GM12878 (cell line): ENCODE measurements around the gene CTNNA1. TPM values are rescaled to one million over a fixed set of nuclear protein-coding genes. Genes with fewer than 3 reads are reported as not detected.

Source experiments
- ATAC-seq: fragments of 200-7000 bp; cut with Tn5 transposase; 3 replicates; pipeline ENCODE4 v1.9.1; 2020; ENCODE audit warnings: mild to moderate bottlenecking, moderate library complexity
- BruUV-seq: library from RNA; stranded (reverse); fragments of 400-500 nt; replicated peaks from 2 replicates; lab custom pipeline; 2021; lab: Mats Ljungman, UMichigan
- CTCF ChIA-PET: fragments of 300-600 bp; sonication (Branson Sonifier 250); formaldehyde crosslinking; extraction: SDS; loops from one replicate; lab custom pipeline; 2021; ENCODE audit warnings: inconsistent platforms; lab: Yijun Ruan, JAX
- POLR2A ChIA-PET: fragments of 350-600 bp; formaldehyde crosslinking; extraction: SDS; loops from one replicate; lab custom pipeline; 2021; ENCODE audit warnings: inconsistent platforms; lab: Charles Lee
- RAD21 ChIA-PET: fragments of 300-600 bp; sonication (Branson Sonifier 250); formaldehyde crosslinking; loops from one replicate; lab custom pipeline; 2023; ENCODE audit warnings: antibody characterized with exemption; ENCODE audit not compliant: unreplicated experiment; lab: Charles Lee
- SMC1A ChIA-PET: fragments of 300-600 bp; sonication (Branson Sonifier 250); formaldehyde crosslinking; loops from one replicate; lab custom pipeline; 2023; ENCODE audit not compliant: unreplicated experiment, uncharacterized antibody; lab: Charles Lee
- DNase-seq: peaks from one replicate; pipeline ENCODE4 v3.0.0-alpha.2; 2011; ENCODE audit warnings: low read depth, low spot score
- FAIRE-seq: peaks from 3 replicates; lab custom pipeline; 2011; peaks lifted over from hg19 to GRCh38; lab: Jason Lieb, UNC
- H2AFZ ChIP-seq: 2 replicates; pipeline ENCODE4 v1.6.0; 2011; ENCODE audit warnings: low read depth, low read length, control low read depth; ENCODE audit not compliant: control insufficient read depth
- H3K27ac ChIP-seq: 2 replicates; pipeline ENCODE4 v1.5.1; 2011; ENCODE audit warnings: control low read depth; ENCODE audit not compliant: control insufficient read depth, insufficient read depth
- H3K27me3 ChIP-seq, 2 experiments: replicated peaks in 1 of 2; 2 replicates each; pipeline versions ENCODE4 v1.6.0 to v1.6.1; 2011; ENCODE audit warnings: low read length in 1 of 2; ENCODE audit not compliant: control insufficient read depth in 2 of 2, insufficient read depth in 2 of 2
- H3K36me3 ChIP-seq, 2 experiments: 2 replicates each; pipeline ENCODE4 v1.5.1; 2011; ENCODE audit warnings: low read length in 1 of 2; ENCODE audit not compliant: control insufficient read depth in 2 of 2, insufficient read depth in 2 of 2
- H3K4me1 ChIP-seq: 2 replicates; pipeline ENCODE4 v1.6.1; 2011; ENCODE audit warnings: mild to moderate bottlenecking, low read length, moderate library complexity, mixed read lengths; ENCODE audit not compliant: control insufficient read depth, insufficient read depth
- H3K4me2 ChIP-seq: 2 replicates; pipeline ENCODE4 v1.6.0; 2011; ENCODE audit warnings: control low read depth; ENCODE audit not compliant: control insufficient read depth, insufficient read depth
- H3K4me3 ChIP-seq: fragments of 200-600 bp; sonication (generic); 2 replicates; pipeline ENCODE4 v1.5.1; 2016
- H3K79me2 ChIP-seq: 2 replicates; pipeline ENCODE4 v1.6.0; 2011; ENCODE audit warnings: low read length; ENCODE audit not compliant: control insufficient read depth, insufficient read depth
- H3K9ac ChIP-seq: 2 replicates; pipeline ENCODE4 v1.8.0; 2011; ENCODE audit warnings: low read length, control low read depth, mixed read lengths; ENCODE audit not compliant: control insufficient read depth, insufficient read depth
- H3K9me3 ChIP-seq: replicated peaks from 3 replicates; pipeline ENCODE4 v1.5.1; 2011; ENCODE audit warnings: mild to moderate bottlenecking, low read length; ENCODE audit not compliant: control insufficient read depth, insufficient read depth
- H4K20me1 ChIP-seq: 2 replicates; pipeline ENCODE4 v1.6.0; 2011; ENCODE audit not compliant: control insufficient read depth, insufficient read depth
- BRCA1 ChIP-seq: IDR thresholded peaks from 2 replicates; pipeline ENCODE4 v1.6.1; 2011; ENCODE audit warnings: low read depth, low read length, improper control_type of control experiment
- DPF2 ChIP-seq: fragments of 450-650 bp; IDR thresholded peaks from 2 replicates; pipeline ENCODE4 v1.6.1; 2017; ENCODE audit warnings: mild to moderate bottlenecking
- POLR2A ChIP-seq: IDR thresholded peaks from 2 replicates; pipeline ENCODE4 v1.6.1; 2011; ENCODE audit warnings: low read depth, mild to moderate bottlenecking, low read length
- RELA ChIP-seq: fragments of 450-650 bp; IDR thresholded peaks from 2 replicates; pipeline ENCODE4 v1.8.0; 2014; ENCODE audit warnings: borderline replicate concordance; ENCODE audit not compliant: partially characterized antibody
- SREBF2 ChIP-seq: IDR thresholded peaks from 2 replicates; pipeline ENCODE4 v1.6.1; 2012; ENCODE audit warnings: mild to moderate bottlenecking, low read length
- TCF12 ChIP-seq: IDR thresholded peaks from 2 replicates; pipeline ENCODE4 v1.6.1; 2011; ENCODE audit warnings: low read depth, mild to moderate bottlenecking, low read length
- WGBS: methylation state at CpG from one replicate; pipeline ENCODE4 v1.1.6; 2016; ENCODE audit warnings: low lambda C conversion rate; ENCODE audit not compliant: insufficient replicate concordance, insufficient coverage; ENCODE audit errors: missing lambda C conversion rate; 5-methylcytosine and 5-hydroxymethylcytosine counted together
- in situ Hi-C: fragments of 300-500 bp; cut with MboI; formaldehyde crosslinking; loops from 9 replicates; pipeline ENCODE4 v1.14.3; 2018; ENCODE audit warnings: mixed read lengths
- intact Hi-C: fragments of 100-400 bp; cut with micrococcal nuclease; formaldehyde crosslinking; loops from one replicate; pipeline ENCODE4 v1.14.2; 2022; ENCODE audit not compliant: unreplicated experiment
- polyA plus RNA-seq, 11 experiments: library from polyadenylated mRNA; depleted of rRNA in 4 of 11; unstranded in 6 of 11; stranded (reverse) in 5 of 11; fragments of >200 nt; fragmentation: Nextera tagmentation in 4 of 11; fragmentation: Illumina TruSeq in 1 of 11; extraction: Ambion mirVana in 4 of 11; extraction: Trizol in 1 of 11; gene quantifications; 1 replicate in 1 of 11; 2 replicates in 10 of 11; pipeline versions ENCODE4 v1.2.1 to v1.2.3, GENCODE V29; 2011 to 2016; ENCODE audit warnings: inconsistent platforms in 2 of 11, missing spikeins in 2 of 11, low read depth in 1 of 11
- total RNA-seq, 4 experiments: library from RNA; depleted of rRNA in 3 of 4; stranded (reverse); fragments of >200 nt in 3 of 4; fragmentation: Illumina TruSeq in 1 of 4; extraction: Trizol in 1 of 4; gene quantifications; 2 replicates each; pipeline versions ENCODE4 v1.2.1 to v1.2.3, GENCODE V29; 2013 to 2021
- TF ChIP-seq, protein P1 (sequence below): IDR thresholded peaks from 2 replicates; pipeline ENCODE4 v1.6.1; 2011; ENCODE audit warnings: borderline replicate concordance, low read depth, mild to moderate bottlenecking, moderate library complexity, low read length; ENCODE audit not compliant: insufficient read depth, poor library complexity, severe bottlenecking
- TF ChIP-seq, protein P2 (sequence below): fragments of 450-650 bp; formaldehyde crosslinking; IDR thresholded peaks from 2 replicates; pipeline ENCODE4 v1.5.0; 2022; ENCODE audit warnings: mild to moderate bottlenecking, missing genetic modification characterization
- TF ChIP-seq, protein P3 (sequence below): IDR thresholded peaks from 2 replicates; pipeline ENCODE4 v1.6.1; 2012; ENCODE audit warnings: low read depth, low read length, improper control_type of control experiment
- TF ChIP-seq, protein P4 (sequence below): fragments of 450-650 bp; IDR thresholded peaks from 2 replicates; pipeline ENCODE4 v1.6.1; 2018; ENCODE audit warnings: borderline replicate concordance, mild to moderate bottlenecking; ENCODE audit not compliant: partially characterized antibody

The CTNNA1 gene
- total and polyA plus RNA-seq, 10 of the 15 experiments (the other 5 are each of a cell fraction or from before 2014, with no cell fraction given): 32.6 to 104 (median 57.7) TPM

GRCh38 chr5:138817241-138817640, 64.0 kb downstream of the CTNNA1 start (continued):
- TF ChIP-seq, protein P1, sequence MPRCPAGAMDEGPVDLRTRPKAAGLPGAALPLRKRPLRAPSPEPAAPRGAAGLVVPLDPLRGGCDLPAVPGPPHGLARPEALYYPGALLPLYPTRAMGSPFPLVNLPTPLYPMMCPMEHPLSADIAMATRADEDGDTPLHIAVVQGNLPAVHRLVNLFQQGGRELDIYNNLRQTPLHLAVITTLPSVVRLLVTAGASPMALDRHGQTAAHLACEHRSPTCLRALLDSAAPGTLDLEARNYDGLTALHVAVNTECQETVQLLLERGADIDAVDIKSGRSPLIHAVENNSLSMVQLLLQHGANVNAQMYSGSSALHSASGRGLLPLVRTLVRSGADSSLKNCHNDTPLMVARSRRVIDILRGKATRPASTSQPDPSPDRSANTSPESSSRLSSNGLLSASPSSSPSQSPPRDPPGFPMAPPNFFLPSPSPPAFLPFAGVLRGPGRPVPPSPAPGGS: no peak
- TF ChIP-seq DPF2 (no peak), POLR2A (no peak), BRCA1 (no peak), TCF12 (no peak)
- TF ChIP-seq, protein P2, sequence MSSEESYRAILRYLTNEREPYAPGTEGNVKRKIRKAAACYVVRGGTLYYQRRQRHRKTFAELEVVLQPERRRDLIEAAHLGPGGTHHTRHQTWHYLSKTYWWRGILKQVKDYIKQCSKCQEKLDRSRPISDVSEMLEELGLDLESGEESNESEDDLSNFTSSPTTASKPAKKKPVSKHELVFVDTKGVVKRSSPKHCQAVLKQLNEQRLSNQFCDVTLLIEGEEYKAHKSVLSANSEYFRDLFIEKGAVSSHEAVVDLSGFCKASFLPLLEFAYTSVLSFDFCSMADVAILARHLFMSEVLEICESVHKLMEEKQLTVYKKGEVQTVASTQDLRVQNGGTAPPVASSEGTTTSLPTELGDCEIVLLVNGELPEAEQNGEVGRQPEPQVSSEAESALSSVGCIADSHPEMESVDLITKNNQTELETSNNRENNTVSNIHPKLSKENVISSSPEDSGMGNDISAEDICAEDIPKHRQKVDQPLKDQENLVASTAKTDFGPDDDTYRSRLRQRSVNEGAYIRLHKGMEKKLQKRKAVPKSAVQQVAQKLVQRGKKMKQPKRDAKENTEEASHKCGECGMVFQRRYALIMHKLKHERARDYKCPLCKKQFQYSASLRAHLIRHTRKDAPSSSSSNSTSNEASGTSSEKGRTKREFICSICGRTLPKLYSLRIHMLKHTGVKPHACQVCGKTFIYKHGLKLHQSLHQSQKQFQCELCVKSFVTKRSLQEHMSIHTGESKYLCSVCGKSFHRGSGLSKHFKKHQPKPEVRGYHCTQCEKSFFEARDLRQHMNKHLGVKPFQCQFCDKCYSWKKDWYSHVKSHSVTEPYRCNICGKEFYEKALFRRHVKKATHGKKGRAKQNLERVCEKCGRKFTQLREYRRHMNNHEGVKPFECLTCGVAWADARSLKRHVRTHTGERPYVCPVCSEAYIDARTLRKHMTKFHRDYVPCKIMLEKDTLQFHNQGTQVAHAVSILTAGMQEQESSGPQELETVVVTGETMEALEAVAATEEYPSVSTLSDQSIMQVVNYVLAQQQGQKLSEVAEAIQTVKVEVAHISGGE: no peak

DNA sequence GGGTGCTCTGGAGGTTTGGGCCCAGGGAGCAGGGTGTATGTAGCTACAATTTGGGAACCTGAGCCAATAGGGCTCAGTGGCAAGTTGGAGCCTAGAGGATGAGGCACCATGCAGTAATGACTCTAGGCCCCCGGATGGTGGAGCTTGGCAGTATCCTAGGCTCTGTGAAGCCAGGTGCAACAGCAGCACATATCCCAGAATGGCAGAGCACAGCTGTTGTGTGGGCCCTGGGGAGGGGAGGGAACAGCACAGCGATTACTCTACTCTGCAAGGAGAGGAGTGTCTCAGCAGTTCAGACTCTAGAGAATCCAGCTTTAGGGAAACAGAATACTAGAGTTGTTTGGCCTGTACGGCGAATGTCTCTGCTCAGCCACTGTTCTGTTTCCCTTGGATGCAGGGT, 65.9 kb downstream of the CTNNA1 start:
- ChIA-PET SMC1A (interaction anchor here (0.9 kb wide), 1 partner anchor 29 kb away, joined by 3 read pairs; no protein-coding TSS in a partner anchor), CTCF (interaction anchor here (1.0 kb wide), 1 partner anchor 29 kb away, joined by 4 read pairs; no protein-coding TSS in a partner anchor), RAD21 (no interaction called here), POLR2A (no interaction called here)
- Histone ChIP-seq H4K20me1 (no peaks in the 10 kb centered on the region), H3K9ac (no peak overlapping the region), H3K4me2 (no peak overlapping the region), H3K4me1 (no peaks in the 10 kb centered on the region), H3K36me3 (peaks cover 2% of the 10 kb centered on the region in 2 experiments; a peak in 2 of 4 replicates), H2AFZ (no peak overlapping the region), H3K9me3 (no peaks in the 10 kb centered on the region), H3K27ac (no peak overlapping the region), H3K79me2 (no peaks in the 10 kb centered on the region), H3K27me3 (no peaks in the 10 kb centered on the region), H3K4me3 (no peak overlapping the region)
- ATAC-seq: no peak
- BruUV-seq: no TSS peak
- WGBS: 98% methylated on average over 4 of the region's 4 CpGs
- no peak for FAIRE-seq
- in situ Hi-C loops (no loop called here), intact Hi-C loops (no loop called here)
- DNase-seq: no peak
- TF ChIP-seq, protein P3, sequence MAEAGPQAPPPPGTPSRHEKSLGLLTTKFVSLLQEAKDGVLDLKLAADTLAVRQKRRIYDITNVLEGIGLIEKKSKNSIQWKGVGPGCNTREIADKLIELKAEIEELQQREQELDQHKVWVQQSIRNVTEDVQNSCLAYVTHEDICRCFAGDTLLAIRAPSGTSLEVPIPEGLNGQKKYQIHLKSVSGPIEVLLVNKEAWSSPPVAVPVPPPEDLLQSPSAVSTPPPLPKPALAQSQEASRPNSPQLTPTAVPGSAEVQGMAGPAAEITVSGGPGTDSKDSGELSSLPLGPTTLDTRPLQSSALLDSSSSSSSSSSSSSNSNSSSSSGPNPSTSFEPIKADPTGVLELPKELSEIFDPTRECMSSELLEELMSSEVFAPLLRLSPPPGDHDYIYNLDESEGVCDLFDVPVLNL: no peak
- TF ChIP-seq SREBF2 (no peak), RELA (no peak)
- TF ChIP-seq, protein P4, sequence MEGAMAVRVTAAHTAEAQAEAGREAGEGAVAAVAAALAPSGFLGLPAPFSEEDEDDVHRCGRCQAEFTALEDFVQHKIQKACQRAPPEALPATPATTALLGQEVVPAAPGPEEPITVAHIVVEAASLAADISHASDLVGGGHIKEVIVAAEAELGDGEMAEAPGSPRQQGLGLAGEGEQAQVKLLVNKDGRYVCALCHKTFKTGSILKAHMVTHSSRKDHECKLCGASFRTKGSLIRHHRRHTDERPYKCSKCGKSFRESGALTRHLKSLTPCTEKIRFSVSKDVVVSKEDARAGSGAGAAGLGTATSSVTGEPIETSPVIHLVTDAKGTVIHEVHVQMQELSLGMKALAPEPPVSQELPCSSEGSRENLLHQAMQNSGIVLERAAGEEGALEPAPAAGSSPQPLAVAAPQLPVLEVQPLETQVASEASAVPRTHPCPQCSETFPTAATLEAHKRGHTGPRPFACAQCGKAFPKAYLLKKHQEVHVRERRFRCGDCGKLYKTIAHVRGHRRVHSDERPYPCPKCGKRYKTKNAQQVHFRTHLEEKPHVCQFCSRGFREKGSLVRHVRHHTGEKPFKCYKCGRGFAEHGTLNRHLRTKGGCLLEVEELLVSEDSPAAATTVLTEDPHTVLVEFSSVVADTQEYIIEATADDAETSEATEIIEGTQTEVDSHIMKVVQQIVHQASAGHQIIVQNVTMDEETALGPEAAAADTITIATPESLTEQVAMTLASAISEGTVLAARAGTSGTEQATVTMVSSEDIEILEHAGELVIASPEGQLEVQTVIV: no peak
- TF ChIP-seq, protein P2: no peak
